Caco-2 (cell line): ENCODE data around the gene ZDHHC13. TPM values are rescaled to one million over a fixed set of nuclear protein-coding genes. Genes with fewer than 3 reads are reported as not detected.

Experiments
- BruUV-seq: library from RNA; stranded (reverse); fragments of 400-500 nt; replicated peaks from 2 replicates; lab custom pipeline; 2021; lab: Mats Ljungman, UMichigan
- CTCF ChIA-PET: fragments of 300-600 bp; sonication (Branson Sonifier 250); formaldehyde crosslinking; loops from one replicate; lab custom pipeline; 2022; ENCODE audit warnings: antibody characterized with exemption; lab: Charles Lee
- POLR2A ChIA-PET: fragments of 300-600 bp; sonication (Branson Sonifier 250); formaldehyde crosslinking; loops from one replicate; lab custom pipeline; 2022; ENCODE audit warnings: antibody characterized with exemption; lab: Charles Lee
- DNase-seq, 2 experiments: peaks; one replicate each; pipeline versions ENCODE4 v3.0.0 to v3.0.0-alpha.2; 2020 to 2022
- H3K27me3 ChIP-seq: replicated peaks from 2 replicates; pipeline ENCODE4 v1.6.0; 2011; ENCODE audit warnings: low read length; ENCODE audit not compliant: control insufficient read depth, insufficient read depth
- H3K36me3 ChIP-seq: 2 replicates; pipeline ENCODE4 v1.5.1; 2011; ENCODE audit warnings: low read length; ENCODE audit not compliant: control insufficient read depth, insufficient read depth
- H3K4me1 ChIP-seq: fragments of 250-450 bp; sonication (Bioruptor Pico); 2 replicates; pipeline ENCODE4 v1.5.1; 2020; ENCODE audit warnings: mild to moderate bottlenecking
- H3K4me3 ChIP-seq: 2 replicates; pipeline ENCODE4 v1.5.1; 2011; ENCODE audit warnings: low read depth, mild to moderate bottlenecking, control low read depth, low read length
- H3K9me3 ChIP-seq: fragments of 250-450 bp; sonication (Bioruptor Pico); 2 replicates; pipeline ENCODE4 v1.5.1; 2020; ENCODE audit warnings: mild to moderate bottlenecking, moderate library complexity
- H3K27ac Mint-ChIP-seq: one replicate; pipeline ENCODE4 v1.8.0; 2022; ENCODE audit warnings: mixed read lengths; ENCODE audit not compliant: unreplicated experiment
- H3K27me3 Mint-ChIP-seq: one replicate; pipeline ENCODE4 v1.8.0; 2022; ENCODE audit warnings: mixed read lengths; ENCODE audit not compliant: insufficient read depth, unreplicated experiment
- H3K36me3 Mint-ChIP-seq: one replicate; pipeline ENCODE4 v1.8.0; 2022; ENCODE audit warnings: mild to moderate bottlenecking, mixed read lengths; ENCODE audit not compliant: insufficient read depth, unreplicated experiment
- H3K4me1 Mint-ChIP-seq: one replicate; pipeline ENCODE4 v1.8.0; 2022; ENCODE audit warnings: low read depth, mixed read lengths; ENCODE audit not compliant: unreplicated experiment
- H3K4me3 Mint-ChIP-seq: one replicate; pipeline ENCODE4 v1.8.0; 2022; ENCODE audit warnings: mild to moderate bottlenecking, moderate library complexity, mixed read lengths; ENCODE audit not compliant: unreplicated experiment
- H3K9me3 Mint-ChIP-seq: one replicate; pipeline ENCODE4 v1.8.0; 2022; ENCODE audit warnings: mixed read lengths; ENCODE audit not compliant: unreplicated experiment
- CTCF ChIP-seq, 2 experiments: fragments of 200-600 bp in 1 of 2; IDR thresholded peaks; 1 replicate in 1 of 2; 2 replicates in 1 of 2; pipeline versions ENCODE4 v1.5.1 to v1.8.0; 2011 to 2022; ENCODE audit warnings: antibody characterized with exemption in 1 of 2, control low read depth in 1 of 2, inconsistent platforms in 1 of 2, low read depth in 1 of 2, low read length in 1 of 2, mild to moderate bottlenecking in 1 of 2, moderate library complexity in 1 of 2; ENCODE audit not compliant: insufficient read depth in 1 of 2, severe bottlenecking in 1 of 2, unreplicated experiment in 1 of 2
- intact Hi-C: fragments of 100-400 bp; cut with micrococcal nuclease; formaldehyde crosslinking; loops from one replicate; pipeline ENCODE4 v1.10.0; 2022; ENCODE audit not compliant: unreplicated experiment
- total RNA-seq: library from RNA; stranded (reverse); gene quantifications from 2 replicates; pipeline ENCODE4 v1.2.3, GENCODE V29; 2022

ZDHHC13 gene
- total RNA-seq, 1 experiment from 2014 or later, result 21.8 TPM

DNA sequence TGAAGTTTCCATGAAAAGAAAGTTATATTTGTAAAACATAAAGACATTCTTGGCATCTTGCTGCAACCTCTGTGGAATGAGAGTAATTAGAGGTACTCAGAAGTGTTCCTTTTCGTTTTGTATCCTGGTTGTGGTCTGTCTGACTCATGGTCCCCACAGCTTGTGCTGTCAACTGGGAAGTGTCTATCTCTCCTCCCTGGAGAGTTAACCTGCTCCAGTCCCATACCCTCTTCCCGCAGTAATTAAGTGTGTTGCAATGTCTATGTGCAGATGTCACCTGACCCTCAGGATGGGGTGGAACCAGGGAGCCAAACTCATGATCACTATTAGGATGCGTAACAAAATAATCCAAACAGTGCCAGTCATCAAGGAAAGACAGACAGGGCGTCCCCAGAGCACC is 23.0 kb upstream of the ZDHHC13 start:
- Histone ChIP-seq H3K9me3 (no peaks in the 10 kb centered on the region), H3K27me3 (no peaks in the 10 kb centered on the region; the same call in 1 of the 2 replicates), H3K36me3 (no peaks in the 10 kb centered on the region), H3K4me3 (no peak overlapping the region), H3K4me1 (no peaks in the 10 kb centered on the region)
- Mint-ChIP-seq H3K27ac (no peak overlapping the region), H3K9me3 (no peaks in the 10 kb centered on the region), H3K36me3 (no peaks in the 10 kb centered on the region), H3K4me1 (peaks cover 8% of the 10 kb centered on the region), H3K4me3 (no peak overlapping the region), H3K27me3 (peaks cover 2% of the 10 kb centered on the region)
- ChIA-PET CTCF (no interaction called here), POLR2A (no interaction called here)
- no peak for DNase-seq
- TF ChIP-seq CTCF (IDR thresholded peaks at IDR 0.05; ENCODE audit: insufficient read depth in 1 of 2, low read depth in 1 of 2, low read length in 1 of 2, severe bottlenecking in 1 of 2, unreplicated experiment in 1 of 2), result no peak
- intact Hi-C loops, result no loop called here
- no TSS peak for BruUV-seq

DNA sequence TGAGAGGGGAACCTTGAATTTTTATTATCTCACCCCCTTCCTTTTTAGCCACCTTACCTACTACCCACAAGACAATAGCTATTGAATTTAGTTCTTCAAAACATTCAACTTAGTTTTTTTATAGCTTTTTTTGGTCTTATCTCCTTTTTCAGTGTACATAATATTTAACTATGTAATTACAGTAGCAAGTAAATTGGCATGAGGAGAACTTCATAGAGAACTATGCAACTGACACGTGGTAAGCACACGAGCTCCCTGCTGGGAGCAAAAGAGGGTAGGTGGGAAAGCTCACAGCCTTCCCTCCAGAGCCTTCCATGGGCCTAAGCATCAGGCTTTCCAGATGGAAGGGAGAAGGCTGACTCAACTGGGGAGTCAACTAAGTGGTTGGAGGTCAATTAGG is 22.1 kb upstream of the ZDHHC13 start:
- Mint-ChIP-seq H3K4me3 (no peak overlapping the region), H3K27ac (no peak overlapping the region), H3K4me1 (peaks cover 8% of the 10 kb centered on the region), H3K9me3 (no peaks in the 10 kb centered on the region), H3K36me3 (no peaks in the 10 kb centered on the region), H3K27me3 (peaks cover 2% of the 10 kb centered on the region)
- Histone ChIP-seq H3K9me3 (no peaks in the 10 kb centered on the region), H3K27me3 (no peaks in the 10 kb centered on the region; the same call in 1 of the 2 replicates), H3K4me3 (no peak overlapping the region), H3K4me1 (no peaks in the 10 kb centered on the region), H3K36me3 (no peaks in the 10 kb centered on the region)
- DNase-seq, result no peak
- ChIA-PET POLR2A (no interaction called here), CTCF (interaction anchor here (1.1 kb wide), 1 partner anchor 22 kb away, joined by 3 read pairs; the partner anchor contains the start of gene ZDHHC13)
- intact Hi-C loops, result no loop called here
- no TSS peak for BruUV-seq
- no peak for TF ChIP-seq CTCF (IDR thresholded peaks at IDR 0.05; ENCODE audit: insufficient read depth in 1 of 2, low read depth in 1 of 2, low read length in 1 of 2, severe bottlenecking in 1 of 2, unreplicated experiment in 1 of 2)

GRCh38 chr11:19099093-19099492 is 17.9 kb upstream of the ZDHHC13 start:
- Histone ChIP-seq H3K4me1 (peaks cover 17% of the 10 kb centered on the region), H3K27me3 (no peaks in the 10 kb centered on the region), H3K4me3 (no peak overlapping the region), H3K36me3 (no peaks in the 10 kb centered on the region), H3K9me3 (peaks cover 5% of the 10 kb centered on the region; the same call in 1 of the 2 replicates)
- Mint-ChIP-seq H3K36me3 (no peaks in the 10 kb centered on the region), H3K9me3 (no peaks in the 10 kb centered on the region), H3K4me3 (no peak overlapping the region), H3K4me1 (peaks cover 17% of the 10 kb centered on the region), H3K27me3 (peaks cover 2% of the 10 kb centered on the region), H3K27ac (no peak overlapping the region)
- ChIA-PET POLR2A (no interaction called here), CTCF (no interaction called here)
- no peak for TF ChIP-seq CTCF (IDR thresholded peaks at IDR 0.05; ENCODE audit: insufficient read depth in 1 of 2, low read depth in 1 of 2, low read length in 1 of 2, severe bottlenecking in 1 of 2, unreplicated experiment in 1 of 2)
- no peak for DNase-seq
- no TSS peak for BruUV-seq
- intact Hi-C loops, result no loop called here
